Measurements from ENCODE around the gene SFXN5. TPM values are rescaled to one million over a fixed set of nuclear protein-coding genes. Genes with fewer than 3 reads are reported as not detected.
"Not testable (repeated sequence)": the region's sequence is repeated elsewhere in the genome, so short reads cannot be mapped to it uniquely, and the experiment has no call there.

The SFXN5 gene
- total RNA-seq, 1 donor: 8.9 TPM

- Histone ChIP-seq H3K4me1 (ENCODE audit: insufficient read depth, low read length) (peaks cover 21% of the 10 kb centered on the region), H3K9me3 (ENCODE audit: low read depth, low read length) (no peaks in the 10 kb centered on the region)
Observed at GRCh38 chr2:73106791-73107190, 35.3 kb upstream of the SFXN5 start.

GRCh38 chr2:73105511-73105971 lies 34.0 kb upstream of the SFXN5 start:
- Histone ChIP-seq H3K4me1 (ENCODE audit: insufficient read depth, low read length) (peaks cover 12% of the 10 kb centered on the region), H3K27me3 (ENCODE audit: insufficient read depth, low read length) (peaks cover 5% of the 10 kb centered on the region), H3K9me3 (ENCODE audit: low read depth, low read length) (no peaks in the 10 kb centered on the region), H3K4me3 (ENCODE audit: low read length) (no peak overlapping the region)

More at GRCh38 chr2:73106791-73107190, 35.3 kb upstream of the SFXN5 start:
- Histone ChIP-seq H3K27me3 (ENCODE audit: insufficient read depth, low read length) (peaks cover 16% of the 10 kb centered on the region), H3K4me3 (ENCODE audit: low read length) (no peak overlapping the region)

DNA sequence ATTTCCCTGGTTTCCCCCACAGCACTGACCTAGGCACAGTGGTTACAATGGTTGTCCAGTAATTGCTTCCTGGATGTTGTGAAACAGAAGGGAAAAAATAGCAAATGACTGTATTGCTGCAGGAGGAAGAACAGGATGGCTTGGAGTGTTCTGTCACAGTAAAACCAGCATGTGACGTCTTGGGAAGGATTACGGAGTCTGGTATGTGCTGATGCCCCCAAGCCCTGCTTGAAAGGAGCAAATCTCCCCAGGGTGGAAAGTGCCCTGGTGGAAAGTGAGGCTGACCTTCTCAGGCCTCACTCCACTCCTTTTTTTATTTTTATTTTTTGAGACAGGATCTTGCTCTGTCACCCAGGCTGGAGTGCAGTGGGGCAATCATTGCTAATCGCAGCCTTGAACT lies 33.4 kb upstream of the SFXN5 start:
- H3K4me1 ChIP-seq (ENCODE audit: insufficient read depth, low read length): peaks cover 12% of the 10 kb centered on the region
- peaks cover 3% of the 10 kb centered on the region for H3K27me3 ChIP-seq (ENCODE audit: insufficient read depth, low read length)
- H3K4me3 ChIP-seq (ENCODE audit: low read length): no peak overlapping the region
- no peaks in the 10 kb centered on the region for H3K9me3 ChIP-seq (ENCODE audit: low read depth, low read length)

DNA sequence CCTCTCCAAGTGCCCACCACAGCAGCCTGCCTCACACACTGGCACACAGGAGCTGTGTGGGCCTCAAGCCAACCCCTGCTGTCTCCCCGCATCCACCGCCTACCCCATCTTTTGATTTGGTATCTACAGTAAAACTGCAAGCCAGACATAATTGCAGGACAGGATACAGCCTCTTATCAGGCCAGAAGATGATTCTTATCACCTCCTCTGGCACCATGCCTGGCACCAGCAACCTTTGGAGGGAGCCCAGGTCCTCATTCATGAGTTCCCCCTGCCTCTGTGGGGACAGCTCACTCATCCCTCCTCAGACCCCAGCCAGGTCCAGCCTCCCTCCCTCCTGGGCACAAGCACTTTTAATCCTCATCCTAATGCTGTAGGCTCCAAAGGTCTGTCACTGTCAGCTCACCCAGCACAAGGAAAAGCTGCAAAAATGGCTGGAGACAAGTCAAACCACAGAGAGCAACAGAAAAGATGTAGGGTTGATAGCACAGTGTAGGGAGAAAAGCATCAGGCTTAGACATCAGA lies 31.6 kb upstream of the SFXN5 start:
- Histone ChIP-seq H3K9me3 (ENCODE audit: low read depth, low read length) (no peaks in the 10 kb centered on the region), H3K27me3 (ENCODE audit: insufficient read depth, low read length) (no peaks in the 10 kb centered on the region), H3K4me3 (ENCODE audit: low read length) (no peak overlapping the region), H3K4me1 (ENCODE audit: insufficient read depth, low read length) (peaks cover 12% of the 10 kb centered on the region)

GRCh38 chr2:73101626-73102256 lies 30.2 kb upstream of the SFXN5 start:
- Histone ChIP-seq H3K4me3 (ENCODE audit: low read length) (no peak overlapping the region), H3K9me3 (ENCODE audit: low read depth, low read length) (no peaks in the 10 kb centered on the region), H3K4me1 (ENCODE audit: insufficient read depth, low read length) (no peaks in the 10 kb centered on the region), H3K27me3 (ENCODE audit: insufficient read depth, low read length) (no peaks in the 10 kb centered on the region)

GRCh38 chr2:73100956-73101355 lies 29.4 kb upstream of the SFXN5 start:
- no peak overlapping the region for H3K4me3 ChIP-seq (ENCODE audit: low read length)
- no peaks in the 10 kb centered on the region for H3K4me1 ChIP-seq (ENCODE audit: insufficient read depth, low read length)
- no peaks in the 10 kb centered on the region for H3K9me3 ChIP-seq (ENCODE audit: low read depth, low read length)
- no peaks in the 10 kb centered on the region for H3K27me3 ChIP-seq (ENCODE audit: insufficient read depth, low read length)

GRCh38 chr2:73099486-73099885 lies 28.0 kb upstream of the SFXN5 start:
- H3K4me3 ChIP-seq (ENCODE audit: low read length): no peak overlapping the region
- no peaks in the 10 kb centered on the region for H3K4me1 ChIP-seq (ENCODE audit: insufficient read depth, low read length)
- H3K27me3 ChIP-seq (ENCODE audit: insufficient read depth, low read length): no peaks in the 10 kb centered on the region
- no peaks in the 10 kb centered on the region for H3K9me3 ChIP-seq (ENCODE audit: low read depth, low read length)

DNA sequence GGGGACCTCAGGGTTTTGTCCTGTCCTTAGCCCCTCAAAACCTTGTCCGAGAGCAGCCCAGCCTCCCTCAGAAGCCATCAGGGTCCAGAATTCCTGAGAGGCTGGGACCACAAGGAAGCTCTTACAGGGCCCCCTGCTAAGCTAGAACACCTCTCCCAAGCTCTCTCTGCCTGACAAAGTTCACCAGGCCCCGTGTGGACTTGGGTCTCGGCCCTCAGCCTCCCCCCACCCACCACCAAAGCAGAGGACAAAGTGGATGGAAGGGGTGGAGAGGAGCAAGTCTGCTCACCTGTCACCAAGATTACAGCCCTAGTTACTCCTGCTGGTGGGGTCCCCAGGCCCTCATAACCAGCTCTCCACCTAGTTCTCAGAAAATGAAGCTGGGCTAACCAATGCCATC lies 24.4 kb upstream of the SFXN5 start:
- H3K9me3 ChIP-seq (ENCODE audit: low read depth, low read length): no peaks in the 10 kb centered on the region
- H3K4me3 ChIP-seq (ENCODE audit: low read length): no peak overlapping the region
- no peaks in the 10 kb centered on the region for H3K4me1 ChIP-seq (ENCODE audit: insufficient read depth, low read length)
- no peaks in the 10 kb centered on the region for H3K27me3 ChIP-seq (ENCODE audit: insufficient read depth, low read length)

GRCh38 chr2:73093601-73094218 lies 22.2 kb upstream of the SFXN5 start:
- H3K4me1 ChIP-seq (ENCODE audit: insufficient read depth, low read length); H3K4me3 ChIP-seq (ENCODE audit: low read length); H3K9me3 ChIP-seq (ENCODE audit: low read depth, low read length); H3K27me3 ChIP-seq (ENCODE audit: insufficient read depth, low read length): not testable (repeated sequence)

DNA sequence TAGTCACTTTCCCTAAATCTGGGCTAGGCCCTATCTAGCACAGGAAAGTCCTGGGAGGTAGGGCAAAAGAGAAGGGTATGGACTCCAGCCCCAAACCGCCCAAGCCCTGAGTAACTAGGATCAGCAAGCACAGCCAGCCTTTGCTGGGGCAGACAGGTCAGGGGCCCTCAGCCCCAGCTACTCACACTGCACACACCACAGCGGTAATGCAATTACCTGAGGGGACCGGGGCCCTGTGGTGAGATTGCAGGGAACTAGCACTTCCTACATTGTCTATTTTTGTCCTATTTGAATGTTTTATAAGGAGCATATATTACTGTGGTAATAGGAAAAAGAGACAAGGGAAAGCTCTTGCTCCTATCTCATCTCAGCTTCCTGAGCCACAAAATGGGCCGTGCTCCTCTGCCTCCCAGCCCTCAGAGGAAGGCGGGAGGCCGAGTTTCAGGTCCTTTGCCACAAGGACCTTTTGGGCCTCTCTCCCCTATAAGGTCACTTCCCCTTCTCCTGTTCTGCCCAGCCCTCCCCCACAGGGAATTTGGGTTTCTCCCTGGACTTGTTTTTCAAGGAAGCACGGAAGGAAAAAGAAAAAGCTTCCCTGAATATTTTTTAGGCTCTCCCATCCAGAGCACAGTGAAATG lies 20.8 kb upstream of the SFXN5 start:
- Histone ChIP-seq H3K27me3 (ENCODE audit: insufficient read depth, low read length) (no peaks in the 10 kb centered on the region), H3K4me1 (ENCODE audit: insufficient read depth, low read length) (no peaks in the 10 kb centered on the region), H3K4me3 (ENCODE audit: low read length) (no peak overlapping the region), H3K9me3 (ENCODE audit: low read depth, low read length) (no peaks in the 10 kb centered on the region)

DNA sequence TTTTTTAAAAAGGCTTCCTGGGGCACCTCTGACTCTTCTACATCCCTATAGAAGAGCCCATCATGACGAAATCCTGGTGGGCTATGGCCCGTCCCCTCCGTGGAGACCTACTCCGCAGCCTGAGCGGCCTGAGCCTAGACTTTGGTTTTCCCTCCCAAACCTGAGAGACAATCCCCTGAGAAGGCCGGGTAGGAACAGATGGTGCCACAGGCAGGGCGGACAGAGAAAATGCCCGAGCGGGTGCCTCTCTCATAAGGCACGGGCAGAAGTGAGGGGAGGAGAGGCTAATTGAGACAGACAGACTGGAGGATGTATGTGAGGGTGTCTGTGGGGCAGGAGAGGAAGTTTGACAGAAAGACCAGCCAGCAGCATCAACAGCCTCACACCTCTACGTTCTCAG lies 20.2 kb upstream of the SFXN5 start:
- no peak overlapping the region for H3K4me3 ChIP-seq (ENCODE audit: low read length)
- H3K9me3 ChIP-seq (ENCODE audit: low read depth, low read length): no peaks in the 10 kb centered on the region
- no peaks in the 10 kb centered on the region for H3K4me1 ChIP-seq (ENCODE audit: insufficient read depth, low read length)
- H3K27me3 ChIP-seq (ENCODE audit: insufficient read depth, low read length): no peaks in the 10 kb centered on the region

DNA sequence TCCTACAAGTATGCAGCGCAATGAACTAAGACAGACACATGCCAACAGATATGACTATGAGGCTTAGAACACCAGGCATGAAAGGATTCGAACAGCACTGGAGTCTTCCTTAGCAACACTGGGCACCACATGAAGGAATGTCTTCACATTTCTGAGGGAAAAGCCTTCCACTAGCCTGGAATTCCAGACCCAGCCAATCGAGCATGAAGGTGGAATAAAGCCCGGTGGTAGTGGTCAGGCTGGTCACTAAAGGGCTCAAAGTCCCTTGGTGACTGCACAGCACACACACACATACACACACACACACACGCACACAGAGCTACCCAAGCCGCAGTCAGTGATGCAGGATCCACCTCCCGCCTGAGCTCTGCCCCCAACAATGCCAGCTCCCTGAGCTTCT lies 19.7 kb upstream of the SFXN5 start:
- H3K4me3 ChIP-seq (ENCODE audit: low read length): no peak overlapping the region
- H3K9me3 ChIP-seq (ENCODE audit: low read depth, low read length): no peaks in the 10 kb centered on the region
- H3K27me3 ChIP-seq (ENCODE audit: insufficient read depth, low read length): no peaks in the 10 kb centered on the region
- no peaks in the 10 kb centered on the region for H3K4me1 ChIP-seq (ENCODE audit: insufficient read depth, low read length)

GRCh38 chr2:73089270-73090030 lies 17.9 kb upstream of the SFXN5 start:
- Histone ChIP-seq H3K9me3 (ENCODE audit: low read depth, low read length) (no peaks in the 10 kb centered on the region), H3K4me3 (ENCODE audit: low read length) (no peak overlapping the region), H3K4me1 (ENCODE audit: insufficient read depth, low read length) (no peaks in the 10 kb centered on the region), H3K27me3 (ENCODE audit: insufficient read depth, low read length) (no peaks in the 10 kb centered on the region)

GRCh38 chr2:73088703-73089102 lies 17.2 kb upstream of the SFXN5 start:
- H3K9me3 ChIP-seq (ENCODE audit: low read depth, low read length): no peaks in the 10 kb centered on the region
- no peaks in the 10 kb centered on the region for H3K27me3 ChIP-seq (ENCODE audit: insufficient read depth, low read length)
- H3K4me3 ChIP-seq (ENCODE audit: low read length): no peak overlapping the region

DNA sequence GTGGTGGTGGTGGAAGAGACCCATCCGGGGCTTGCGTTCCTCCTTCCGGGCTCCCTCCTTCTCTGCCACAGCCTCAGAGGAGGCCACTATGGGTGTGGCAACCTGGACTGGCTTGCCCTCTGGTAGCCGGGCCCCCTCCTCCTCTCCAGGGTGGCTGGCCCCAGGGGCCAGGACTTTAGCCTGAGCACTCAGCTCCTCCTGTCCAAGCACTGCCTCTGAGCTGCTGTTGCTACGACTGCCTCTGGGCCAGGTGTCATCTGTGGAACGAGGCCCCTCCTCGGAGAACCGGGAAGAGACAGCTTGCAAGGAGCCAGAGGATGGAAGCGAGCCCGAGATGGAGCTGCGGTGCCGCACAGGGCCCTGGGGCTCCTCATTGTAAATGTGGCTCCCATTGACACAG lies 16.7 kb upstream of the SFXN5 start:
- Histone ChIP-seq H3K4me3 (ENCODE audit: low read length) (no peak overlapping the region), H3K4me1 (ENCODE audit: insufficient read depth, low read length) (no peaks in the 10 kb centered on the region), H3K27me3 (ENCODE audit: insufficient read depth, low read length) (no peaks in the 10 kb centered on the region), H3K9me3 (ENCODE audit: low read depth, low read length) (no peaks in the 10 kb centered on the region)

More at GRCh38 chr2:73088703-73089102, 17.2 kb upstream of the SFXN5 start:
- no peaks in the 10 kb centered on the region for H3K4me1 ChIP-seq (ENCODE audit: insufficient read depth, low read length)

Data from mononuclear cell (primary cell).